Measurements from ENCODE around the gene FNBP1.

DNA sequence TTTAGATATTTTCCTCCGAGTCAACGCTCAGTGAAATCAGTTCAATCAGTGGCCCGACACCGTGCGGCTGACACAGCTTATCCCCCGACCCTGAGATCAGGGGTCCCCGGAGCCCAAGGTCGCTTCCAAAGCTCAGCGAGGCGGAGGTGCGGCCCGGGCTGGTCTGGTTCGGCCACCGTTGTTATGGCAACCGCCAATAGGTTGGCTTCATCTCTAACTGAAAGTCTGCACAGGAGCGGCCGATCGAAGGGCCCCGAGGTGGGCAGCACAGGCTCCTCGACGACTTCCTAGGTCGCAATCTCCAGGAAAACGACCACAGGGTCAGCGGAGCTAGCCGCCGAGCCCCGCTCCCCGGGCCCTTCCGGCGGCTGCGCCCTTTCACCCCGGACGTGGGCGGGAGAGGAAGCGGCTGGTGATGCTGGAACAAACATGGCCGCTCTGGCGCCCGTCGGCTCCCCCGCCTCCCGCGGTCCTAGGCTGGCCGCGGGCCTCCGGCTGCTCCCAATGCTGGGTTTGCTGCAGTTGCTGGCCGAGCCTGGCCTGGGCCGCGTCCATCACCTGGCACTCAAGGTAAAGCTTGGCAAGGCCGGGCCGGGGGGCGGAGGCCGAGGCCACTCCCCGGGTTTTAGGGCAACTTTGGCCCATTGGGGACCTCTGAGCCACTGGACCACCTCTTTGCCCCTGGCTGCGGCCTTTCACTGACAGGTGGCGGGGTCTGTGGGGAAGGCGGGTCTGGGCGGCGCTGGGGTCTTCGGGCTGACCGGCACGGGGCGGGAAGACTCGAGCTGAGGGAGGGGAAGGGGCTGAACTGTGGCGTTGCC is 10.7 kb upstream of the FNBP1 start, which contains the start of gene GPR107:
- TF ChIP-seq CTCF (conservative IDR thresholded peaks at IDR 0.05; ENCODE audit: low read length) (no peak), EZH2phosphoT487 (IDR thresholded peaks at IDR 0.05; ENCODE audit: borderline replicate concordance) (no peak)

All from Loucy (cell line).